ENCODE results near the gene USH2A. TPM values are rescaled to one million over a fixed set of nuclear protein-coding genes. Genes with fewer than 3 reads are reported as not detected.

Gene USH2A
- total and polyA plus RNA-seq, 11 donors, result 0.03 to 4.7 (median 1.7) TPM

DNA sequence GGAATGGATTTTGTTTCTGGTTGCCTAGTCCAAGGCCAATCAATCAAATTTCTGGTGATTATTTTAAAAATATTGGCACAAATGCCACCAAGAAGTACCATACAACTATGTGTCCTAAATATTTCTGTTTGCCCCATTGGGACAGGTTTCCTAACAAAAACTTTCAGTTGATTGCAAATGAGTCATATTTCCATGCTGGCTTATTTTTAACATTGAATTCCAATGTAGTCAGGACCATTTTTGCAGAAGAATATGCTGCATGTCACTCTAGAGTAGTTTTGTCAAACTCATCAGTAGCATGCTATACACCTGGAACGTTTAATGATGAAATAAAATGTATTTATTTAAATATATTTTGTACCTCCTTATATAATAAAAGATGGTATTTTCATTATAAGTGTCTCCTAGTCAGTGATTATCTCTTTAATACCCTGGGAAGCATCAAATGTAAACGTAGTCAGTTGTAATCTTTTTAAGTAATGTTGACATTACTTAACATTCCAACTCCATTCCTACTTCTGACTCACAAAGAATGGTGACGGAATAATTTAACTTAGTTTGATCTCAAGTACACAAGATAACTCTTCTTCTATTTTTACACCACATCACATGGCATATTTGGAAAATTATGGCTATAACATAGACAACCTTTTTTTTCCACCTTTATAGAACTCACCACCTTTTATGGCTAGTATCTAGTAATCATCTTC, 39.0 kb upstream of the USH2A start:
- Histone ChIP-seq H3K4me1 (no peaks in the 10 kb centered on the region), H3K27ac (no peak overlapping the region), H3K27me3 (no peaks in the 10 kb centered on the region), H3K4me3 (no peak overlapping the region), H3K36me3 (no peaks in the 10 kb centered on the region), H3K9me3 (no peaks in the 10 kb centered on the region)
- ATAC-seq, result no peak
- intact Hi-C loops (cut with DNase I), result no loop called here
- TF ChIP-seq, protein P1, sequence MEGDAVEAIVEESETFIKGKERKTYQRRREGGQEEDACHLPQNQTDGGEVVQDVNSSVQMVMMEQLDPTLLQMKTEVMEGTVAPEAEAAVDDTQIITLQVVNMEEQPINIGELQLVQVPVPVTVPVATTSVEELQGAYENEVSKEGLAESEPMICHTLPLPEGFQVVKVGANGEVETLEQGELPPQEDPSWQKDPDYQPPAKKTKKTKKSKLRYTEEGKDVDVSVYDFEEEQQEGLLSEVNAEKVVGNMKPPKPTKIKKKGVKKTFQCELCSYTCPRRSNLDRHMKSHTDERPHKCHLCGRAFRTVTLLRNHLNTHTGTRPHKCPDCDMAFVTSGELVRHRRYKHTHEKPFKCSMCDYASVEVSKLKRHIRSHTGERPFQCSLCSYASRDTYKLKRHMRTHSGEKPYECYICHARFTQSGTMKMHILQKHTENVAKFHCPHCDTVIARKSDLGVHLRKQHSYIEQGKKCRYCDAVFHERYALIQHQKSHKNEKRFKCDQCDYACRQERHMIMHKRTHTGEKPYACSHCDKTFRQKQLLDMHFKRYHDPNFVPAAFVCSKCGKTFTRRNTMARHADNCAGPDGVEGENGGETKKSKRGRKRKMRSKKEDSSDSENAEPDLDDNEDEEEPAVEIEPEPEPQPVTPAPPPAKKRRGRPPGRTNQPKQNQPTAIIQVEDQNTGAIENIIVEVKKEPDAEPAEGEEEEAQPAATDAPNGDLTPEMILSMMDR (IDR thresholded peaks at IDR 0.05), result no peak
- no peak for TF ChIP-seq POLR2A (IDR thresholded peaks at IDR 0.05)
- DNase-seq, result no peak
- 23 to 33% (median 32%) methylated on average over 3 of the region's 3 CpGs for WGBS, 4 donors

DNA sequence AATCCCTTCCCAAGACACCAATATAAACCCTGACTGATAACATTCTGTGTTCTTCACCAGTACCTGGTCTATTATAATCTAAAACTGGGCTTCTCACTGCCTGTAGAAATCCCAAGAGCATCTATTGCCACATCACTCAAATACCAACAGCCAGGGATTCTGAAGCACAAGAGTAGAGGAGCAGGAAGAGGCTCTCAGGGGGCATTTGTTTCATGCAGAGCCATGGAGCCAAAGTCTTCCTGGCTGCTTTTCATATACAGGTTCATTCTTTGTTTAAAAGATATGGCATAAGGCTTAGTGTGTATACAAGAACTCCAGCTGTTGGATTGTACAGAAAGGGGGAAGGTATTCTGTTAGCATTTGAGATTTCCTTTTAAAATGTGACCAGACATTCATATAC, 38.2 kb upstream of the USH2A start:
- Histone ChIP-seq H3K9me3 (no peaks in the 10 kb centered on the region), H3K36me3 (no peaks in the 10 kb centered on the region), H3K4me1 (no peaks in the 10 kb centered on the region), H3K27ac (no peak overlapping the region), H3K4me3 (no peak overlapping the region), H3K27me3 (no peaks in the 10 kb centered on the region)
- no peak for ATAC-seq
- TF ChIP-seq, protein P1 (IDR thresholded peaks at IDR 0.05), result no peak
- no peak for TF ChIP-seq POLR2A (IDR thresholded peaks at IDR 0.05)
- intact Hi-C loops (cut with DNase I), result no loop called here
- DNase-seq, result no peak

DNA sequence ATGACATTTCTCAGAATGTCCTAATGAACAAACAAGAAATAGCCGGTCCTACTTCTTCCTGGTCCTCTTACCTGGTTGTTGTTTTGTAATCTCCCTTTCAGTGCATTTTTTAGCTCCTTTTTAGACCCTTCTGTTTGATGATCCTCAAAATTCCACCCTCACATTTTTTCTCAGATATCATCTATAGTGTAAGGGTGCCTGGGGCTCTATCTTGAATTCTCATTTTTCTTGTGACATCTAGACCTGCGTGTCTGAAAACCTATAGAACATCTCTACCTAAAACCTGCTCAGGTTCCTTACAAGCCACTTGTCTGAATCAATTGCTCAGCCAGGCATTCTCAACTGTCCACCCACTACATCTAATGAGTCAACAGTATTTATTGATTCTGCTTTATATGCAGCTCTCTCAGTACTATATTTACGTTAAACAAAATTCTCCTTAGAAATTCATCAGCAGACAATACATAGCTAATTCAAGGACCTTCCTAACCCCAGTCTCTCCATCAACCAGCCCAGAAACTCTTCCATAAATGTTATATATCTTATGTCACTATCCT, 36.5 kb upstream of the USH2A start:
- Histone ChIP-seq H3K36me3 (no peaks in the 10 kb centered on the region), H3K4me3 (no peak overlapping the region), H3K27me3 (no peaks in the 10 kb centered on the region), H3K27ac (no peak overlapping the region), H3K4me1 (no peaks in the 10 kb centered on the region), H3K9me3 (no peaks in the 10 kb centered on the region)
- intact Hi-C loops (cut with DNase I), result no loop called here
- ATAC-seq, result no peak
- WGBS, 4 donors, result 86 to 94% (median 90%) methylated on average over 3 of the region's 3 CpGs
- TF ChIP-seq POLR2A (IDR thresholded peaks at IDR 0.05), result no peak
- TF ChIP-seq, protein P1 (IDR thresholded peaks at IDR 0.05), result no peak
- no peak for DNase-seq

DNA sequence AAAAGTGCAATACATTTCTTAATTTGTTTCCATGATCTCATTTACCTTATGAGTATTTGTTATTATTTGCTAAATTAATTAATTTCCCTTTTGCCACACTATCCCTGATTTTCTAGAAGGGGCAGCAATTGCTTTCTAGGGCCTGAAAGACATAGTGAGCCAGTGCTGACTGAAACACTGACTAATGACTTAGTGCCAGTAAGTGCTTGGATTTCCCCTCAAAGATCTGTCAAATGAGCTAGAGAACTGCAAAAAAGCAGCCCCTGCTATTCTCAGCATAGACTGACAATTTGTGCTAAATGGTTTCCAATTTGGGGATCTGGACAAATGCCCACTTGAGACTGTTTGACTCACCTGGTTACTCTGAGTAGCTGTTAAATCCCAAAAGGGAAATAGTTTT, 35.6 kb upstream of the USH2A start:
- H3K27ac ChIP-seq, result no peak overlapping the region
- no peaks in the 10 kb centered on the region for H3K9me3 ChIP-seq
- no peak for DNase-seq
- H3K4me3 ChIP-seq, result no peak overlapping the region
- no peak for ATAC-seq
- no peaks in the 10 kb centered on the region for H3K36me3 ChIP-seq
- H3K27me3 ChIP-seq, result no peaks in the 10 kb centered on the region
- no peak for TF ChIP-seq POLR2A (IDR thresholded peaks at IDR 0.05)
- TF ChIP-seq, protein P1 (IDR thresholded peaks at IDR 0.05), result no peak
- intact Hi-C loops (cut with DNase I), result no loop called here
- H3K4me1 ChIP-seq, result no peaks in the 10 kb centered on the region
